ENCODE results near the gene RNF141. TPM values are rescaled to one million over a fixed set of nuclear protein-coding genes. Genes with fewer than 3 reads are reported as not detected.

Gene RNF141
- total RNA-seq, 1 donor from 2014 or later: 50.0 TPM

GRCh38 chr11:10488121-10488933 lies 52.7 kb downstream of the RNF141 start:
- Histone ChIP-seq H3K9me3 (no peaks in the 10 kb centered on the region), H3K27ac (peak overlapping the region; percentile 18), H3K4me3 (no peak overlapping the region), H3K27me3 (no peaks in the 10 kb centered on the region), H3K4me1 (peaks cover 8% of the 10 kb centered on the region), H3K36me3 (no peaks in the 10 kb centered on the region)
- ATAC-seq (peak; percentile 71), DNase-seq (no peak)
- intact Hi-C loops (cut with DNase I): no loop called here
- TF ChIP-seq, protein P1, sequence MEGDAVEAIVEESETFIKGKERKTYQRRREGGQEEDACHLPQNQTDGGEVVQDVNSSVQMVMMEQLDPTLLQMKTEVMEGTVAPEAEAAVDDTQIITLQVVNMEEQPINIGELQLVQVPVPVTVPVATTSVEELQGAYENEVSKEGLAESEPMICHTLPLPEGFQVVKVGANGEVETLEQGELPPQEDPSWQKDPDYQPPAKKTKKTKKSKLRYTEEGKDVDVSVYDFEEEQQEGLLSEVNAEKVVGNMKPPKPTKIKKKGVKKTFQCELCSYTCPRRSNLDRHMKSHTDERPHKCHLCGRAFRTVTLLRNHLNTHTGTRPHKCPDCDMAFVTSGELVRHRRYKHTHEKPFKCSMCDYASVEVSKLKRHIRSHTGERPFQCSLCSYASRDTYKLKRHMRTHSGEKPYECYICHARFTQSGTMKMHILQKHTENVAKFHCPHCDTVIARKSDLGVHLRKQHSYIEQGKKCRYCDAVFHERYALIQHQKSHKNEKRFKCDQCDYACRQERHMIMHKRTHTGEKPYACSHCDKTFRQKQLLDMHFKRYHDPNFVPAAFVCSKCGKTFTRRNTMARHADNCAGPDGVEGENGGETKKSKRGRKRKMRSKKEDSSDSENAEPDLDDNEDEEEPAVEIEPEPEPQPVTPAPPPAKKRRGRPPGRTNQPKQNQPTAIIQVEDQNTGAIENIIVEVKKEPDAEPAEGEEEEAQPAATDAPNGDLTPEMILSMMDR (IDR thresholded peaks at IDR 0.05): no peak

- H3K4me1 ChIP-seq: peaks cover 8% of the 10 kb centered on the region
- ATAC-seq (no peak), DNase-seq (no peak)
- no peak overlapping the region for H3K4me3 ChIP-seq
- TF ChIP-seq, protein P1 (IDR thresholded peaks at IDR 0.05): no peak
- intact Hi-C loops (cut with DNase I): no loop called here
- no peak overlapping the region for H3K27ac ChIP-seq
- no peaks in the 10 kb centered on the region for H3K9me3 ChIP-seq
- no peaks in the 10 kb centered on the region for H3K27me3 ChIP-seq
- no peaks in the 10 kb centered on the region for H3K36me3 ChIP-seq
These were observed 53.9 kb downstream of the RNF141 start for GRCh38 chr11:10487002-10487647.

- no peaks in the 10 kb centered on the region for H3K36me3 ChIP-seq
- intact Hi-C loops (cut with DNase I): no loop called here
- H3K4me1 ChIP-seq: peaks cover 8% of the 10 kb centered on the region
- TF ChIP-seq, protein P1 (IDR thresholded peaks at IDR 0.05): no peak
- no peak overlapping the region for H3K27ac ChIP-seq
- no peaks in the 10 kb centered on the region for H3K9me3 ChIP-seq
- no peaks in the 10 kb centered on the region for H3K27me3 ChIP-seq
- no peak for ATAC-seq
- no peak overlapping the region for H3K4me3 ChIP-seq
- DNase-seq: no peak
These were observed 54.7 kb downstream of the RNF141 start for GRCh38 chr11:10486161-10486840.

DNA sequence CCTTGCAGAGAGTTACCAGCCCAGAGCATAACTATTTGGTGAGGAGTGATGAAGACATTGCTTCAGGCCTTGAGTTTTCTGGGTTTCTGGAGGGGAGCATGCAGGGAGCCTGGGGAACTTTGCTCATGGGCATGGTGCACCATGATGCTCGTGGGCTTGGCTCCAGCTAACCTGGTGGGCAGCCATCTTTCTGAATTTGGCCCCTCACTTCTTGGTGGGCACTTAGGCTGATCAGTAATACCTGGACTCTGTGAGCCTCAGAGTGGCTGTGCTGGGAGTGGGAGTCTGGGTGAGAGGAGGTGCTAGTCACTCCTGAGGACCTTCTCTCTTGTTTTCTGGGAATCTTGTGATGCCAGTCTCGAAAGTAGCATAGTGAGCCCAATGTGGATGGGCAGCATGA lies 55.3 kb downstream of the RNF141 start:
- H3K9me3 ChIP-seq: no peaks in the 10 kb centered on the region
- no peak overlapping the region for H3K4me3 ChIP-seq
- intact Hi-C loops (cut with DNase I): no loop called here
- TF ChIP-seq, protein P1 (IDR thresholded peaks at IDR 0.05): no peak
- DNase-seq (no peak), ATAC-seq (no peak)
- H3K36me3 ChIP-seq: no peaks in the 10 kb centered on the region
- H3K27me3 ChIP-seq: no peaks in the 10 kb centered on the region
- peaks cover 8% of the 10 kb centered on the region for H3K4me1 ChIP-seq
- H3K27ac ChIP-seq: no peak overlapping the region

DNA sequence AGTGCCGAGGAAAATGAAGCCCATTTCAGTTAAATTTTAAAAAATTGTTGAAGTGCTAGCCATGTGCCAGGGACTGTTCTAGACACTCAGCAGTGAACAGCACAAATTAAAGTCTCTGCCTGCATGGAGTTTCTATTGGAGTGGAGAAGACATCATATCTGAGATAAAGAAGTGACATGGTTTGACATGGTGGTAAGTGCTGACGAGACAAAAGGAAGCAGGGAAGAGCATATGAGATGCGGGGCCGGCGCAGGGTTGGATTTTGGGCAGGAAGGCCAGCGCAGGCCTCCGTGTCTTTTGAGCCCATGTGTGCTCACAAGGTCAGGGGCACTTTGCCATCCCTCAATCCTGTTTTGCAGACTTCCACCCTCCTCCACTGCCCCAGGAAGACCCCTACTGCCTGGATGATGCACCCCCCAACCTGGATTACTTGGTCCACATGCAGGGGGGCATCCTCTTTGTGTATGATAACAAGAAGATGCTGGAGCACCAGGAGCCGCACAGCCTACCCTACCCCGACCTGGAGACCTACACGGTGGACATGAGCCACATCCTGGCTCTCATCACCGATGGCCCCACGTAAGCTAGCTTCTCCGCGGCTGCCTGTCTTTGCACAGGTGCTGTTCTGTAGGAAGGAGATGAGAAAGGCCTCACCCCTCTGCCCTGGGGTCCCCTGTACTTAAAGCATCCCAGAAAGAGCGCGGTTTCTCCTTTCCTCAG lies 56.4 kb downstream of the RNF141 start:
- no peak for DNase-seq
- intact Hi-C loops (cut with DNase I): no loop called here
- Histone ChIP-seq H3K4me1 (no peaks in the 10 kb centered on the region), H3K4me3 (no peak overlapping the region), H3K36me3 (no peaks in the 10 kb centered on the region), H3K27me3 (no peaks in the 10 kb centered on the region), H3K27ac (no peak overlapping the region), H3K9me3 (no peaks in the 10 kb centered on the region)
- no peak for ATAC-seq
- TF ChIP-seq, protein P1 (IDR thresholded peaks at IDR 0.05): no peak

Measured in upper lobe of right lung (tissue), 1 donor.